Measurements from ENCODE around the gene TSPAN15. TPM values are rescaled to one million over a fixed set of nuclear protein-coding genes. Genes with fewer than 3 reads are reported as not detected.

Gene TSPAN15
- 0.27 and 1.2 TPM in 2 replicates for total RNA-seq (ENCODE audit: low replicate concordance)

DNA sequence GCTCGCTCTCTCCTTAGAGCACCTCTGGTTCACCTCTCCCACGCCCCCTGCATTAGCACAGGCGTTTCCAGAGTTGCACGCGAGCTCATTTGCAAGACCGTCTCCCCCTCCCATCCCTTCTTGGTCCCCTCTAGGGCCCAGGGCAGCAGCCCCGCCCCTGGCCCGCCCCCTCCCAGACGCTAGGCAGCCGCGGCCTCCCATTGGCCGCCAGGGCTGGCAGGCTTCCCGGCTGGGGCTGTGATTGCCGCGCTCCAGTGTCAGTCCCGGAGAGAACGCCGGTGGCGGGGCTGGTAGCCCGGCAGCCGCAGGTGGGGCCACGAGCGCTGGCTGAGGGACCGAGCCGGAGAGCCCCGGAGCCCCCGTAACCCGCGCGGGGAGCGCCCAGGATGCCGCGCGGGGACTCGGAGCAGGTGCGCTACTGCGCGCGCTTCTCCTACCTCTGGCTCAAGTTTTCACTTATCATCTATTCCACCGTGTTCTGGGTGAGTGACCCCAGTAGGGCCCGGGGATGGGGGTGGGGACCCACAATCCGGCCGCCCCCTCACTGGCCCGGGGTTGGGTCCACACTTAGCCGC lies at the start of gene TSPAN15:
Gene TSPAN15 (plus strand): TSS at position 257 of the 575 bp plus-strand sequence. CDS start 130 bp downstream, at position 387.
- peak; percentile 39 for DNase-seq (ENCODE audit: low read depth)
- TF ChIP-seq CTCF (IDR thresholded peaks at IDR 0.05; ENCODE audit: insufficient read depth, low read length) = no peak
- peak within 1 kb of the TSS; percentile 55 for H3K4me3 ChIP-seq (ENCODE audit: low read depth, low read length)

DNA sequence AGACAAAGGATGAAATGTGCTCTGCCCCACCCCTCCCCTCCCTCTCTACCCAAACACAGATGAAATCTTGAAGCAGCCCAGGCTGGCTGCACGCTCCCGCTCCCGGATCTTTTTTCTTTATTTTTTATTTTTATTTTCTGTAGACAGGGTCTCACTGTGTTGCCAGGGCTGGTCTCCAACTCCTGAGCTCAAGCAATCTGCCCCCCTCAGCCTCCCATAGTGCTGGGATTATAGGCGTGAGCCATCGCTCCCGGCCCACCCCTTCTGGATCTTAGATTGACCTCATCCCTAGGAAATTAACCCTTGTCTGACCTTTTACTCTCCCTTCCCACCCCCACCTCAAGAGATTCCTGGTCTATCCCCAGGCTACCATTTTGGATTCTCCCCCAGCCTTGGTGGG lies 48.9 kb upstream of the TSPAN15 start:
- DNase-seq (ENCODE audit: low read depth) = no peak
- TF ChIP-seq CTCF (IDR thresholded peaks at IDR 0.05; ENCODE audit: insufficient read depth, low read length) = no peak
- H3K4me3 ChIP-seq (ENCODE audit: low read depth, low read length) = no peak overlapping the region

DNA sequence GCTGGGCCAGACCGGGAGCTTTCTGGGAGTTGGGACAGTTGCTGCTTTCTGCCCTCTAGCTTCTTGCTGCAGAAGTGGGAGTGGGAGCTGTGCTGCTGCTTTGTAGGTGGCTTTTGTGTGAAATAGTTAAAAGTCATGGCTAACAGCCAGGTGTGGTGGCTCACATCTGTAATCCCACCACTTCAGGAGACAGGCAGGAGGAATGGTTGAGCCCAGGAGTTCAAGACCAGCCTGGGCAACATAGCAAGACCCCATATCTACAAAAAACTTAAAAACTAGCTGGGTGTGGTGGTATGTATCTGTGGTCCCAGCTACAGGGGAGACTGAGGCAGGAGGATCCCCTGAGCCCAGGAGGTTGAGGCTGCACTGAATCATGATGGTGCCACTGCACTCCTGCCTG lies 48.2 kb upstream of the TSPAN15 start:
- TF ChIP-seq CTCF (IDR thresholded peaks at IDR 0.05; ENCODE audit: insufficient read depth, low read length) = no peak
- no peak overlapping the region for H3K4me3 ChIP-seq (ENCODE audit: low read depth, low read length)
- no peak for DNase-seq (ENCODE audit: low read depth)

GRCh38 chr10:69403519-69403918 lies 47.7 kb upstream of the TSPAN15 start:
- no peak for TF ChIP-seq CTCF (IDR thresholded peaks at IDR 0.05; ENCODE audit: insufficient read depth, low read length)
- H3K4me3 ChIP-seq (ENCODE audit: low read depth, low read length) = no peak overlapping the region
- DNase-seq (ENCODE audit: low read depth) = peak; percentile 96

GRCh38 chr10:69404786-69405185 lies 46.5 kb upstream of the TSPAN15 start:
- no peak for DNase-seq (ENCODE audit: low read depth)
- H3K4me3 ChIP-seq (ENCODE audit: low read depth, low read length) = no peak overlapping the region
- TF ChIP-seq CTCF (IDR thresholded peaks at IDR 0.05; ENCODE audit: insufficient read depth, low read length) = no peak

GRCh38 chr10:69405221-69405620 lies 46.0 kb upstream of the TSPAN15 start:
- DNase-seq (ENCODE audit: low read depth) = no peak
- no peak overlapping the region for H3K4me3 ChIP-seq (ENCODE audit: low read depth, low read length)
- TF ChIP-seq CTCF (IDR thresholded peaks at IDR 0.05; ENCODE audit: insufficient read depth, low read length) = no peak

DNA sequence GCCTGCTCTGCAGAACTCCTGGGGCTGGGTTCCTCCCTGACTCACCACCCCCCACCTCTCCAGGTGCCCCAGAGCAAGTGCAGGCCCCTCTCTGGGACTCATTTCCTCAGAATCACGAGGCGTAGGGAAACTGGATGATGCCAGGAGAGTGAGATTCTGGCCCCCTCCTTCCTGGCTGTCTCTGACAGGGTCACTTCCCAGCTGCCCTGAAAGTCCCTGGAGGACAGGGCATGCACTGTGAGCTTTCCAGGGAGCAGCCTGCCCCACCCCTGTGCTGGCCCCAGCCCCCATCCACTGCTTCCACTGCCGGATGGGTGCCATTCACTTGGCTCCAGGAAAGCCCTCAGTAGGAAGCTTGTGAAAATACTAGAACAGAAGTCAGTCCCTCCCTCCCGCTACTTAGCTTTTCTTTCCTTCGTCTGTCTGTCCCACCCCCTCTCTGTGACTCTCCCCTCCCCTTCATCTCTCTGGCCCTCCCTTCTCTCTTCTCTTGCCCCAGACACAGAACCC lies 44.9 kb upstream of the TSPAN15 start:
- no peak for DNase-seq (ENCODE audit: low read depth)
- no peak for TF ChIP-seq CTCF (IDR thresholded peaks at IDR 0.05; ENCODE audit: insufficient read depth, low read length)
- H3K4me3 ChIP-seq (ENCODE audit: low read depth, low read length) = no peak overlapping the region

Data from fibroblast of the aortic adventitia (primary cell).